Measurements from ENCODE around the gene ACOT7. TPM values are rescaled to one million over a fixed set of nuclear protein-coding genes. Genes with fewer than 3 reads are reported as not detected.
"Not testable (repeated sequence)": the region's sequence is repeated elsewhere in the genome, so short reads cannot be mapped to it uniquely, and the experiment has no call there.

ACOT7 gene
- total RNA-seq, 1 donor from 2014 or later, result 21.8 TPM

DNA sequence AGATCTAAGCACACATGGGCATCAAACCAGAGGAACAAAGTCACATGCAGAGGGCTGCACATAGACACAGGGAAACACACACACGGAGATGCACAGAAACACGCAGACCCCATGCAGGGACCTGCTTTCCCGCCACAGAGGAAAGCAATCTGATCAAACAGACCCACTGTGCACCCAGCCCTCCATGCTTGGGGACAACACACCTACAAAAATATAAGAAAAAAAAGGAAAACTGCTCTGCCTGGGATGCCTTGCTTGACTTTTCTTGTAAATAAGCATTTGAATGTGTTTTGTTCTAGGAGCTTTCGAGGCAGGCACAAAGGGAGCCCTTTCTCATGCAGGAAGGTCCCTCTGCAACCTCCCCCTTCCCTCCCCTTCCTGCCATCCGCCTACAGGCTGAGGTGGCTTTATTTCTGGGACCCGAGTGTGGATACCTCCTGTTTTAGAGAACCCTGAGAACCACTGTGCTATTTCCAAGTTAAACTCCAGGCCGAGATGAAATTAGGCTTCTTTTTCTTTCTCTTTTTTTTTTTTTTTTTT is 154.3 kb downstream of the ACOT7 start:
- DNase-seq (ENCODE audit: low read depth in 2 of 2), result no peak

DNA sequence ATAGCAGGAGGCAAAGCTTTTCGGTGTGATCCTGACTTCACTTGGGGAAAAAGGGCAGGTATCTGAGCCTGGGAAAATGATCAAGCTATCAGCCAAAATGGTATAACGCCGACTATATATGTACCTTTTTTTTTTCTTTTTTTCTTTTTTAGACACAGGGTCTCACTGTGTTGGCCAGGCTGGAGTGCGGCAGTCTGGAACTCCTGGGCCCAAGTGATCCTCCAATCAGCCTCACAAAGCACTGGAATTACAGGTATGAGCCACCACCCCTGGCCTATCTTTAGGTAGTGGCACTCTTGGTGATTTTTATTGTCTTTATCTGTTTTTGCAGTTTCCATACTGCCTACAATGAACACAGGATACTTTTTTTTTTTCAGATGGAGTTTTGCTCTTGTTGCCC is 156.5 kb downstream of the ACOT7 start:
- DNase-seq (ENCODE audit: low read depth in 2 of 2), result no peak

DNA sequence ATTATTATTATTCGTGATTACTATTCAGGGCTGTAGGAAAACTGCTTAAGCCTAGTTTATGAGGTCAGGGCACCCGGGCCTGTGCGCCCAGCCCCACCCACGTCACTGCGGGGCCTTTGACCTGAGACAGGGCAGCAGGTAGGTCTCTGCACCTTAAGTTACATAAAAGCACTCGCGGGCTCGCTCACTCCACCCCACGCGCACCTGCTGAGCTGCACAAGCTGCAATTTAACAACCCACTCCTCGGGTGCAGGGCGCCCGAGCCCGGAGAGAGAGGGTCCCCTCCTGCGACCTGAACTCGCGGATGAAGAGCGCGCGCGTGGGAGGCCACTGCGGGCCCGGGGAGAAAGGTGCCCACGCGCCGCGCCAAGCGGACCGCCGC is 158.3 kb downstream of the ACOT7 start:
- DNase-seq (ENCODE audit: low read depth in 2 of 2), result no peak

DNA sequence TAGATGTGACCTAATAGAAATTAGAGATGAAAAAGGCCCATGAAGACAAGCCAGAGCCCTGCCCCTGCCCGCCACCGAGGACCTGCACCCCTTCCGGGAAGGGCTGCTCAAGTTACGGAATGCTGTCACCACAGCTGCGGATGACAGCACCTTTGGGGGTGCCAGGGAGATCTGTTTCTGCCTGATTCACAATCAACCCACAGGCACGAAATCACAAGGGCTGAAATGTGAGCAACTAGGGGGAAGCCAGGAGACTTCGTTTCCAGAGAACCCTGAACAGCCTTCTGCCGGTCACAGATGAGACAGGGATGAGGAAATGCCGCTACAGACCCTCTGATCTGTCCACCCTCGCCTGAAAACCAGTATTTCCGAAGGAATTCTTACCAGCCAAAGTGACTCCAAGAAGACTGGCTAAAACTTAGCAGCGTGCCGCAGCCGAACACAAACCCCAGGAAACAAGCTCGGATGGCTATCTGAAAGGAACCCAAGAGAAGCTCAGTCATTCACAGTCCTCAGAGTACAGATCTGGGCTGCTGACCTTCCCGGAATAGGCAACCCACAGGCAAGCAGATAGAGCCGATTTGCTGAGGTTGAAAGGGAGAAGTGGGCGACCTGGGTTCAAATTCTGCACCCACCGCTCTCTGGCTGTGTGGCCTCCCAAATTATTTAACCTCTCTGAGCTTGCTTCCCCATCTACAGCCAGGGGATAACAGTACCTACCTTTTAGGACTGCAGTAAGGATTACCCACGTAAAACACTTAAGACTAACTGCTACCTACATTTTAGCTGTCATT is 158.9 kb downstream of the ACOT7 start:
- DNase-seq (ENCODE audit: low read depth in 2 of 2), result no peak

DNA sequence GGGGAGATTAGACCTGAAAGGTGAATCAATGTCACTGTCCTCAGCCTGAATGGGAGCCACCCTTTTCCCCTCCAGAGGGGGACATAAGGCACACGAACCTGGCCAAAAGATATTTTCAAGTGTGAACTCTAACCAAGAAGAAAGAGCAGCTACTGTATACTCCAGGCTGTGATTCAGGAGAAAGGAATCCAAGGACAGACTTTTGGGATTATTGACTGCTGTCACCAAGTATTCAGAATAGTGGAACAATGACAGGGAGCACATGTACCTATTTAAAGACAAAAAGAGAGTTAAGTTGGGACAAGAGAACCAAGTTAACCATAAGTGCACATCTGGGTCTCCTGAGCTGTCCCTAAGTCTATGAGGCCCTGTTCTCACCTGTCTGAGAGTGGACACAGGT is 160.2 kb downstream of the ACOT7 start:
- DNase-seq (ENCODE audit: low read depth in 2 of 2), result no peak

DNA sequence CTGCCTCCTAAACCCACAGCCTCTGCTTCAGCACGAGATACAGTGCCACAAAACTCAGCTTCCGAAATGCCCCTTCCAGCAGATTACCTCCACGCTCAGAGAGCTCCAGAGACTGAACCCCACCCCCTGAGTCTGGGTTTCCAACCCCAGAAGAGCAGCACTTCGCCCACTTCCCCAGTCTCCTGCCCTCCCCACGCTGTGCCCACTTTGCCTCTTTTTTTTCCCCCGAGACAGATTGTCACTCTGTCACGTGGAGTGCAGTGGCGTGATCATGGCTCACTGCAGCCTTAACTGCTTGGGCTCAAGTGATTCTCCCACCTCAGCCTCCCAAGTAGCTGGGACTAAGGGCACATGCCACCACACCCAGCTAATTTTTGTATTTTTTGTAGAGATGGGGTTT is 167.9 kb downstream of the ACOT7 start:
- DNase-seq (ENCODE audit: low read depth in 2 of 2), result no peak

DNA sequence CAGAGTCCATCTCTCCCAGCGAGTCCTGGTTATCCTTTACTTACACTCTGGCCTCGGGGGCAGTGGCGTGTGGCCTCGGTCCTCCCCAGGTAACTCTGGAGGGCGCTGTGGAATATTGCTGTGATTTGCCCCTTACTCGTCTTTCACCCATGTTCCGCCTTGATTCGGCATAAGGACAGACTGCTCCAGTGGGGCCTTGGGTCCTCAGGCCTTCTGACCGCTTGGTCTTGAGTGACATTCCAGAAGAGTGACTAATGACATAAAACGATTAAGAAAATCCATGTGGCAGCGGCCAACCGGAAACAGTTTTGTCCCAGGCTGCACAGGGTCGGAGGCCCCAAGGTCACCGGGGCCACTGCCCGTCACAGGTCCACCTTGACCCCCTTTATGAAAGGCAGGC is 168.8 kb downstream of the ACOT7 start:
- no peak for DNase-seq (ENCODE audit: low read depth in 2 of 2)

DNA sequence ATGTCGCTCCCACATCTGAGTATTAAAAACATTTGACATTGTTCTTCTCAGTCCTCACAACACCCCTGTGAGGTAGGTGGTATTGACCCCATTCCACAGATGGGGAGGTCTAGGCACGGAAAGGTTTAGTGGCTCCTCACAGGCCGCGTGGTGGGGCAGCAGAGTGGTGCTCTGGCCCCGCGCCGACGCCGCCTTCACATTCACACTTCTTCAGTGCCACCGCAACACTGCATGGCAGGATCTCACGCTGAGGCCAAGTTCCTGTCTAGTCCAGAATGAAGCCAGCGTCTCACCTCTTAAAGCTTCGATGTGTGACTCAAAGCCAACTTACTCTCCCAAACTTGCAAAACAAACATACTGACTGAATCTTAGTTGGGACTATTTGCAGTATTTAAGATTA is 169.9 kb downstream of the ACOT7 start:
- DNase-seq (ENCODE audit: low read depth in 2 of 2), result no peak

DNA sequence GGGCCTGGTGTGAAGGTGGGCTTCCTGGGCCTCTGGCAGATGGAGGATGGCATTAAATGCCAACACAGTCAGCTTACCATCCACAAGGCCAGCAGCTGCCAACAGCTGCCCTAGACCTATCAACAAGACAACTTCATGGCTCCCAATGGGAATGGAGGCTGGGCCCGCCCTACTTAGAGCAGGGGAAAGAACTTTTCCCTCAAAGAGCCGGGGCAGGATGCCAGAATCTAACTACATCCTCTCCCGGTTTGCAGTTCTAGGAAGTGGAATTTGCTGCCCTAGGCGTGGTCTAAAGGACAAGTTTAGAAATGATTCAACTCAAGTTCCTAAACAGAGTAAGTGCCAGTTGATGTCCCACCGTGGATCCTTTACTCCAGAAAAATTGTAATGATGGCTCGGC is 170.9 kb downstream of the ACOT7 start:
- DNase-seq (ENCODE audit: low read depth in 2 of 2), result peak in 1 of 2 donors; percentile 36

DNA sequence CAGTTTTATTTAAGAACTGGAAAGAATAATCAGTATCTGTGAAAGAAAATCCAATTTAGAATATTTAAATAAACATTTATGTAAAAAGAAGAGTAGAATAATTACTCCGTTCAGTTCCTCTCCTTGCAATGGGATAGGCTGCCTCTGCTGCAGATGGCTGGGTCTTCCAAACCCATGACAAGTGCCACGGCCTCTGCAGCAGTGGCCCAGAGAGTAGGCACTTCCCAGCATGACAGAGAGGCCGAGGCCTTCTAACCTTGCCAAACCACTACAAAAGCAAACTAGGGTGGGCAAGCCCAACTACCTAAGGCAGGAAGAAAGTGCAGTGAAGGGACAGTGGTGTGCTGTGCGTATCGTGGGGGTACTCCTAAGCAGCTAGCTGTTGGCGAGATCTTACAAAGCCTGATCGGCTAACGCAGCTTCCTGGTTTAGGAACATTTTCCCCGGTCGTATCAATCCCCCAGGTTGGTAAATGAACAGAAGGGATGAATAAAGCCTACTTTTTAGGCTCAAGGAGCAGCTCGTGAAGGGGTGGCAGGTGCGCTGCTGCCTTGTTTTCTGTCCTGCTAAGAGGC is 172.3 kb downstream of the ACOT7 start:
- DNase-seq (ENCODE audit: low read depth in 2 of 2), result no peak

DNA sequence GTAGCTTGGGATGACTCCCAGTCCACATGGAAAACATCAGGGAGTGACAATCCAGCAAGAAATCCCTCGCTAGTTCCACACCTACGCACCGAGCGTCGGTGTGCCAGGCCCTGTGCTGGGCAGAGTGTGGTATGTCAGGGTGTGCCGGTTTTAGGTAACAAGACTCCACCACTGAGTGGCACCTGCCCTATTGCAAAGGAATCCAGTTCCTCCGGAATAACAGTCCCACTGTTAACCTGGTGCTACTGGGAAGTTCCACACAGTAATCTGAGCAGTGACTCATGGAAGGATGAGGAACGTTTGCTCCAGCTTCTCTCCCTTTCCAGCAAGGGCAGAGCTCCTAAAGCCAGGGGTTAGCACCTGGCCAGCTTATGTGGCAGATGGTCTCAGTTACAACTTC is 173.3 kb downstream of the ACOT7 start:
- no peak for DNase-seq (ENCODE audit: low read depth in 2 of 2)

DNA sequence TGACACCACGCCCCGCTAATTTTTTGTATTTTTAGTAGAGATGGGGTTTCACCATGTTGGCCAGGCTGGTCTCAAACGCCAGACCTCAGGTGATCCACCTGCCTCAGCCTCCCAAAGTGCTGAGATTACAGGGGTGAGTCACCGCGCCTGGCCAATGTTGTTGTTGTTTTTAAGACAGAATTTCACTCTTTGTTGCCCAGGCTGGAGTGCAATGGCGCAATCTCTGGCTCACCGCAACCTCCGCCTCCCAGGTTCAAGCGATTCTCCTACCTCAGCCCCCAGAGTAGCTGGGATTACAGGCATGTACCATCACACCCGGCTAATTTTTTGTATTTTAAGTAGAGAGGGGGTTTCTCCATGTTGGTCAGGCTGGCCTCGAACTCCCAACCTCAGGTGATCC is 173.9 kb downstream of the ACOT7 start:
- not testable (repeated sequence) for DNase-seq (ENCODE audit: low read depth in 2 of 2)

DNA sequence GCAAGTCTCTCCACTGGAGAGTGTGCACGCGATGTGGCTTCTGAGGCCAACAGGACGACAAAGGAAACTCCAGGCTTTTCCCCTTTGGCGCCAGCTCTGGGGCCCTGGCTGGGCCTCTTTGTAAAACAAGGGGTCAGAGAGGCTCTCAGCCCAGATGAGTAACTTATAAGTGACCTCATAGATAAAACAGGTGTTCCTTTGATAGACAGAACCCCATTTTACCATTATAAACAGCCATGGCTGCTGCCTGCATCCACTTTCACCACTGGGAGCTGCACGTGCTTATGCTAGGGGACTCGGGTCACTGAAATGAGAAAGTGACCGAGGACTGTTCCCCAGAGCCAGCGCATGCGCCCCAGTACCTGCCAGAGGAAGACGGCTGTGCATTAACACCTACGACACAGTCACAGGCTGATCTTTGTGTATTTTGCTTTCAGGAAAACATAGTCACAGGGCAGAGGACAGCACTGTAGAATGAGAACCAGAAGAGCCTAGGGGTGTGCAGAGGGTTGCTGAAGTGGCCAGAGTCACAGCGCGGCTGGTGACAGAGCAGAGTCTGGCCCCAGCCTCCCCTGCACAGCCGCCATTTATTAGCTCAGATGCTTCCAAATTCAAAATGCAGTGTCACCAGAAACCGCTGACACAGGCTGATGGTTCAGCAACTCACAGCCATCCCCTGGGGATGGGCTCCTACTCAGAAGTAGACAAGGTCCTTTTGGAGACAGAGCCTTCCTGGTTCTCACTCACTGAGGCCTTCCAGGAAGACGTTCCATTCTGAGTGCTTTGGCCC is 175.0 kb downstream of the ACOT7 start:
- DNase-seq (ENCODE audit: low read depth in 2 of 2), result no peak

Other genes starting within 250 kb of the ACOT7 start
- gene CHD5, start 213.4 kb downstream of the ACOT7 start, total RNA-seq, result under 0.01 TPM in 2 replicates
- 116 and 132 TPM in 2 replicates for gene RPL22, start 194.2 kb downstream of the ACOT7 start, total RNA-seq
- 3.3 and 4.0 TPM in 2 replicates for gene RNF207, start 187.6 kb downstream of the ACOT7 start, total RNA-seq
- 74.3 and 82.3 TPM in 2 replicates for gene ICMT, start 157.8 kb downstream of the ACOT7 start, total RNA-seq
- gene HES3, start 149.6 kb downstream of the ACOT7 start, total RNA-seq, result not detected in 2 replicates
- 0.90 and 3.0 TPM in 2 replicates for gene GPR153, start 132.7 kb downstream of the ACOT7 start, total RNA-seq
- 16.2 and 17.6 TPM in 2 replicates for gene HES2, start 26.2 kb upstream of the ACOT7 start, total RNA-seq
- gene ESPN, start 31.0 kb upstream of the ACOT7 start, total RNA-seq, result 0.90 and 1.3 TPM in 2 replicates
- 5.6 and 7.1 TPM in 2 replicates for gene TNFRSF25, start 72.4 kb upstream of the ACOT7 start, total RNA-seq
- 21.2 and 23.4 TPM in 2 replicates for gene PLEKHG5, start 97.9 kb upstream of the ACOT7 start, total RNA-seq
- 16.4 and 17.7 TPM in 2 replicates for gene NOL9, start 160.7 kb upstream of the ACOT7 start, total RNA-seq
- gene TAS1R1, start 161.5 kb upstream of the ACOT7 start, total RNA-seq, result 0.13 TPM in 1 of 2 replicates, not detected in the other
- 9.5 and 14.0 TPM in 2 replicates for gene ZBTB48, start 186.2 kb upstream of the ACOT7 start, total RNA-seq
- gene KLHL21, start 209.1 kb upstream of the ACOT7 start, total RNA-seq, result 9.4 and 19.7 TPM in 2 replicates
- gene PHF13, start 220.0 kb upstream of the ACOT7 start, total RNA-seq, result 7.2 and 10.2 TPM in 2 replicates
- gene THAP3, start 231.1 kb upstream of the ACOT7 start, total RNA-seq, result 15.6 and 16.0 TPM in 2 replicates